ENCODE results near the gene MTRF1L.

The MTRF1L gene

GRCh38 chr6:152959333-152959732 lies 43.2 kb downstream of the MTRF1L start:
- H3K4me3 ChIP-seq (ENCODE audit: insufficient read length, low read depth) = no peak overlapping the region
- peaks cover 6% of the 10 kb centered on the region for H3K9me3 ChIP-seq (ENCODE audit: insufficient read depth, low read length)
- no peak overlapping the region for H3K9ac ChIP-seq (ENCODE audit: insufficient read length, low read depth)
- no peaks in the 10 kb centered on the region for H3K36me3 ChIP-seq (ENCODE audit: insufficient read depth, insufficient read length, low read length)
- no peak for TF ChIP-seq YY1 (IDR thresholded peaks at IDR 0.05; ENCODE audit: insufficient read depth, insufficient read length)
- no peak for TF ChIP-seq SUZ12 (IDR thresholded peaks at IDR 0.05; ENCODE audit: extremely low read depth, insufficient read depth, insufficient read length)
- no peak for TF ChIP-seq ZNF274 (IDR thresholded peaks at IDR 0.05; ENCODE audit: low read depth, low read length)
- no peaks in the 10 kb centered on the region for H3K27me3 ChIP-seq (ENCODE audit: insufficient read depth, insufficient read length)
- DNase-seq (ENCODE audit: low read depth, low spot score) = no peak
- H3K4me1 ChIP-seq (ENCODE audit: insufficient read depth, insufficient read length) = no peaks in the 10 kb centered on the region

- Histone ChIP-seq H3K4me3 (ENCODE audit: insufficient read length, low read depth) (no peak overlapping the region), H3K4me1 (ENCODE audit: insufficient read depth, insufficient read length) (no peaks in the 10 kb centered on the region), H3K9me3 (ENCODE audit: insufficient read depth, low read length) (peaks cover 6% of the 10 kb centered on the region), H3K36me3 (ENCODE audit: insufficient read depth, insufficient read length, low read length) (no peaks in the 10 kb centered on the region), H3K27me3 (ENCODE audit: insufficient read depth, insufficient read length) (no peaks in the 10 kb centered on the region), H3K9ac (ENCODE audit: insufficient read length, low read depth) (no peak overlapping the region)
- DNase-seq (ENCODE audit: low read depth, low spot score) = no peak
- no peak for TF ChIP-seq YY1 (IDR thresholded peaks at IDR 0.05; ENCODE audit: insufficient read depth, insufficient read length)
- TF ChIP-seq ZNF274 (IDR thresholded peaks at IDR 0.05; ENCODE audit: low read depth, low read length) = no peak
- no peak for TF ChIP-seq SUZ12 (IDR thresholded peaks at IDR 0.05; ENCODE audit: extremely low read depth, insufficient read depth, insufficient read length)
Observed at GRCh38 chr6:152957796-152958195, 44.7 kb downstream of the MTRF1L start.

- no peak overlapping the region for H3K4me3 ChIP-seq (ENCODE audit: insufficient read length, low read depth)
- H3K9ac ChIP-seq (ENCODE audit: insufficient read length, low read depth) = no peak overlapping the region
- no peak for TF ChIP-seq YY1 (IDR thresholded peaks at IDR 0.05; ENCODE audit: insufficient read depth, insufficient read length)
- no peak for TF ChIP-seq SUZ12 (IDR thresholded peaks at IDR 0.05; ENCODE audit: extremely low read depth, insufficient read depth, insufficient read length)
- TF ChIP-seq ZNF274 (IDR thresholded peaks at IDR 0.05; ENCODE audit: low read depth, low read length) = no peak
- no peaks in the 10 kb centered on the region for H3K27me3 ChIP-seq (ENCODE audit: insufficient read depth, insufficient read length)
- H3K4me1 ChIP-seq (ENCODE audit: insufficient read depth, insufficient read length) = no peaks in the 10 kb centered on the region
- no peaks in the 10 kb centered on the region for H3K36me3 ChIP-seq (ENCODE audit: insufficient read depth, insufficient read length, low read length)
- H3K9me3 ChIP-seq (ENCODE audit: insufficient read depth, low read length) = peaks cover 6% of the 10 kb centered on the region
- DNase-seq (ENCODE audit: low read depth, low spot score) = no peak
Observed at GRCh38 chr6:152954443-152954842, 48.1 kb downstream of the MTRF1L start.

GRCh38 chr6:152952866-152953509 lies 49.5 kb downstream of the MTRF1L start:
- no peak for DNase-seq (ENCODE audit: low read depth, low spot score)
- Histone ChIP-seq H3K4me1 (ENCODE audit: insufficient read depth, insufficient read length) (no peaks in the 10 kb centered on the region), H3K36me3 (ENCODE audit: insufficient read depth, insufficient read length, low read length) (no peaks in the 10 kb centered on the region), H3K9ac (ENCODE audit: insufficient read length, low read depth) (no peak overlapping the region), H3K9me3 (ENCODE audit: insufficient read depth, low read length) (peaks cover 6% of the 10 kb centered on the region), H3K27me3 (ENCODE audit: insufficient read depth, insufficient read length) (no peaks in the 10 kb centered on the region), H3K4me3 (ENCODE audit: insufficient read length, low read depth) (no peak overlapping the region)
- TF ChIP-seq SUZ12 (IDR thresholded peaks at IDR 0.05; ENCODE audit: extremely low read depth, insufficient read depth, insufficient read length) (no peak), ZNF274 (IDR thresholded peaks at IDR 0.05; ENCODE audit: low read depth, low read length) (no peak), YY1 (IDR thresholded peaks at IDR 0.05; ENCODE audit: insufficient read depth, insufficient read length) (no peak)

GRCh38 chr6:152952045-152952444 lies 50.5 kb downstream of the MTRF1L start:
- Histone ChIP-seq H3K27me3 (ENCODE audit: insufficient read depth, insufficient read length) (no peaks in the 10 kb centered on the region), H3K4me3 (ENCODE audit: insufficient read length, low read depth) (no peak overlapping the region), H3K4me1 (ENCODE audit: insufficient read depth, insufficient read length) (no peaks in the 10 kb centered on the region), H3K9ac (ENCODE audit: insufficient read length, low read depth) (no peak overlapping the region), H3K36me3 (ENCODE audit: insufficient read depth, insufficient read length, low read length) (no peaks in the 10 kb centered on the region), H3K9me3 (ENCODE audit: insufficient read depth, low read length) (peaks cover 6% of the 10 kb centered on the region)
- TF ChIP-seq ZNF274 (IDR thresholded peaks at IDR 0.05; ENCODE audit: low read depth, low read length) (no peak), YY1 (IDR thresholded peaks at IDR 0.05; ENCODE audit: insufficient read depth, insufficient read length) (no peak), SUZ12 (IDR thresholded peaks at IDR 0.05; ENCODE audit: extremely low read depth, insufficient read depth, insufficient read length) (no peak)
- no peak for DNase-seq (ENCODE audit: low read depth, low spot score)

- H3K27me3 ChIP-seq (ENCODE audit: insufficient read depth, insufficient read length) = no peaks in the 10 kb centered on the region
- no peaks in the 10 kb centered on the region for H3K4me1 ChIP-seq (ENCODE audit: insufficient read depth, insufficient read length)
- H3K9ac ChIP-seq (ENCODE audit: insufficient read length, low read depth) = no peak overlapping the region
- TF ChIP-seq SUZ12 (IDR thresholded peaks at IDR 0.05; ENCODE audit: extremely low read depth, insufficient read depth, insufficient read length) (no peak), YY1 (IDR thresholded peaks at IDR 0.05; ENCODE audit: insufficient read depth, insufficient read length) (no peak), ZNF274 (IDR thresholded peaks at IDR 0.05; ENCODE audit: low read depth, low read length) (no peak)
- no peaks in the 10 kb centered on the region for H3K9me3 ChIP-seq (ENCODE audit: insufficient read depth, low read length)
- DNase-seq (ENCODE audit: low read depth, low spot score) = no peak
- no peaks in the 10 kb centered on the region for H3K36me3 ChIP-seq (ENCODE audit: insufficient read depth, insufficient read length, low read length)
- no peak overlapping the region for H3K4me3 ChIP-seq (ENCODE audit: insufficient read length, low read depth)
Observed at GRCh38 chr6:152950240-152950639, 52.3 kb downstream of the MTRF1L start.

- no peaks in the 10 kb centered on the region for H3K27me3 ChIP-seq (ENCODE audit: insufficient read depth, insufficient read length)
- no peak overlapping the region for H3K4me3 ChIP-seq (ENCODE audit: insufficient read length, low read depth)
- no peak for DNase-seq (ENCODE audit: low read depth, low spot score)
- no peaks in the 10 kb centered on the region for H3K4me1 ChIP-seq (ENCODE audit: insufficient read depth, insufficient read length)
- H3K9ac ChIP-seq (ENCODE audit: insufficient read length, low read depth) = no peak overlapping the region
- no peaks in the 10 kb centered on the region for H3K36me3 ChIP-seq (ENCODE audit: insufficient read depth, insufficient read length, low read length)
- no peaks in the 10 kb centered on the region for H3K9me3 ChIP-seq (ENCODE audit: insufficient read depth, low read length)
- no peak for TF ChIP-seq SUZ12 (IDR thresholded peaks at IDR 0.05; ENCODE audit: extremely low read depth, insufficient read depth, insufficient read length)
- TF ChIP-seq YY1 (IDR thresholded peaks at IDR 0.05; ENCODE audit: insufficient read depth, insufficient read length) = no peak
- TF ChIP-seq ZNF274 (IDR thresholded peaks at IDR 0.05; ENCODE audit: low read depth, low read length) = no peak
Observed at GRCh38 chr6:152948150-152948768, 54.2 kb downstream of the MTRF1L start.

Data from NT2/D1 (cell line).